HepG2 (cell line): Measurements from ENCODE around the gene RTP3. TPM values are rescaled to one million over a fixed set of nuclear protein-coding genes. Genes with fewer than 3 reads are reported as not detected.

ENCODE experiments used
- ARID3A ChIP-seq: IDR thresholded peaks from 2 replicates; pipeline ENCODE4 v1.6.1; 2012; ENCODE audit warnings: low read depth, low read length, improper control_type of control experiment
- DPF2 ChIP-seq: sonication (generic); formaldehyde crosslinking; IDR thresholded peaks from 2 replicates; pipeline ENCODE4 v1.4.0; 2020; ENCODE audit warnings: mild to moderate bottlenecking, low read depth, missing genetic modification reagents, borderline replicate concordance
- DR1 ChIP-seq: sonication (generic); formaldehyde crosslinking; IDR thresholded peaks from 2 replicates; pipeline ENCODE4 v1.8.0; 2021; ENCODE audit warnings: mild to moderate bottlenecking, missing genetic modification reagents, inconsistent platforms
- FOSL1 ChIP-seq: sonication (generic); formaldehyde crosslinking; IDR thresholded peaks from 2 replicates; pipeline ENCODE4 v1.9.0; 2021; ENCODE audit warnings: missing genetic modification reagents, borderline replicate concordance
- HDAC2 ChIP-seq: sonication (generic); formaldehyde crosslinking; IDR thresholded peaks from 2 replicates; pipeline ENCODE4 v1.4.0; 2020; ENCODE audit warnings: missing genetic modification reagents
- MAFK ChIP-seq, 2 experiments: IDR thresholded peaks in 1 of 2; conservative IDR thresholded peaks in 1 of 2; 2 replicates each; pipeline ENCODE4 v1.6.1; 2011; ENCODE audit warnings: improper control_type of control experiment in 2 of 2, low read length in 2 of 2
- MIER2 ChIP-seq: IDR thresholded peaks from 2 replicates; pipeline ENCODE4 v1.6.1; 2016; ENCODE audit warnings: missing biosample characterization, missing genetic modification reagents
- PRPF4 ChIP-seq: fragments of 200-400 bp; formaldehyde crosslinking; IDR thresholded peaks from 2 replicates; pipeline ENCODE4 v1.6.1; 2016; ENCODE audit warnings: low read length, low read depth; ENCODE audit not compliant: poor library complexity, severe bottlenecking
- SOX5 ChIP-seq: IDR thresholded peaks from 2 replicates; pipeline ENCODE4 v1.6.1; 2016; ENCODE audit warnings: borderline replicate concordance
- SOX6 ChIP-seq, 2 experiments: fragments of 450-650 bp in 1 of 2; sonication (generic) in 1 of 2; formaldehyde crosslinking in 1 of 2; IDR thresholded peaks; 2 replicates each; pipeline versions ENCODE4 v1.4.0 to v1.6.1; 2017 to 2020; ENCODE audit warnings: antibody characterized with exemption in 1 of 2, mild to moderate bottlenecking in 1 of 2, missing genetic modification reagents in 1 of 2
- WIZ ChIP-seq: sonication (generic); formaldehyde crosslinking; IDR thresholded peaks from 2 replicates; pipeline ENCODE4 v1.5.1; 2020; ENCODE audit warnings: mild to moderate bottlenecking, missing genetic modification reagents
- ZBTB20 ChIP-seq: sonication (generic); formaldehyde crosslinking; IDR thresholded peaks from 2 replicates; pipeline ENCODE4 v1.8.1; 2023; ENCODE audit warnings: missing genetic modification reagents, low read depth, mild to moderate bottlenecking, borderline replicate concordance
- ZFP41 ChIP-seq: sonication (generic); formaldehyde crosslinking; IDR thresholded peaks from 2 replicates; pipeline ENCODE4 v1.4.0; 2020; ENCODE audit warnings: mild to moderate bottlenecking, missing genetic modification reagents, borderline replicate concordance
- ZFP62 ChIP-seq: sonication (generic); formaldehyde crosslinking; IDR thresholded peaks from 2 replicates; pipeline ENCODE4 v1.4.0; 2020; ENCODE audit warnings: missing genetic modification reagents
- ZFX ChIP-seq: sonication (generic); formaldehyde crosslinking; IDR thresholded peaks from 2 replicates; pipeline ENCODE4 v1.4.0; 2020; ENCODE audit warnings: mild to moderate bottlenecking, low read depth, missing genetic modification reagents, moderate library complexity
- ZIK1 ChIP-seq: sonication (generic); formaldehyde crosslinking; IDR thresholded peaks from 2 replicates; pipeline ENCODE4 v1.5.0; 2020; ENCODE audit warnings: mild to moderate bottlenecking, low read depth, missing genetic modification reagents, borderline replicate concordance
- ZNF138 ChIP-seq: sonication (generic); formaldehyde crosslinking; IDR thresholded peaks from 2 replicates; pipeline ENCODE4 v1.5.0; 2020; ENCODE audit warnings: mild to moderate bottlenecking, low read depth, missing genetic modification reagents
- ZNF142 ChIP-seq: sonication (generic); formaldehyde crosslinking; IDR thresholded peaks from 2 replicates; pipeline ENCODE4 v1.4.0; 2020; ENCODE audit warnings: missing genetic modification reagents
- ZNF619 ChIP-seq: sonication (generic); formaldehyde crosslinking; IDR thresholded peaks from 2 replicates; pipeline ENCODE4 v1.4.0; 2020; ENCODE audit warnings: mild to moderate bottlenecking, missing genetic modification reagents
- ZNF777 ChIP-seq: sonication (generic); formaldehyde crosslinking; IDR thresholded peaks from 2 replicates; pipeline ENCODE4 v1.4.0; 2020; ENCODE audit warnings: missing genetic modification reagents
- polyA plus RNA-seq, 8 experiments: library from polyadenylated mRNA; depleted of rRNA in 3 of 8; stranded (reverse) in 7 of 8; unstranded in 1 of 8; fragments of >200 nt; fragmentation: Illumina TruSeq in 4 of 8; extraction: Trizol in 4 of 8; gene quantifications; 2 replicates each; pipeline versions ENCODE4 v1.2.1 to v1.2.3, GENCODE V29; 2011 to 2016; ENCODE audit warnings: low read depth in 4 of 8, missing spikeins in 1 of 8, mixed read lengths in 1 of 8; ENCODE audit not compliant: insufficient read depth in 1 of 8
- total RNA-seq, 5 experiments: library from RNA; depleted of rRNA; stranded (reverse); fragments of >200 nt; fragmentation: Illumina TruSeq; extraction: Trizol; gene quantifications; 2 replicates each; pipeline ENCODE4 v1.2.3, GENCODE V29; 2016; ENCODE audit warnings: low read depth in 1 of 5
- TF ChIP-seq, protein P1 (sequence below): sonication (generic); formaldehyde crosslinking; IDR thresholded peaks from 2 replicates; pipeline ENCODE4 v1.4.0; 2020; ENCODE audit warnings: mild to moderate bottlenecking, missing genetic modification reagents

The RTP3 gene
- total and polyA plus RNA-seq, 2 of the 13 experiments (the other 11 are each of a cell fraction or from before 2014, with no cell fraction given) = 0.09 TPM; not detected in 1

DNA sequence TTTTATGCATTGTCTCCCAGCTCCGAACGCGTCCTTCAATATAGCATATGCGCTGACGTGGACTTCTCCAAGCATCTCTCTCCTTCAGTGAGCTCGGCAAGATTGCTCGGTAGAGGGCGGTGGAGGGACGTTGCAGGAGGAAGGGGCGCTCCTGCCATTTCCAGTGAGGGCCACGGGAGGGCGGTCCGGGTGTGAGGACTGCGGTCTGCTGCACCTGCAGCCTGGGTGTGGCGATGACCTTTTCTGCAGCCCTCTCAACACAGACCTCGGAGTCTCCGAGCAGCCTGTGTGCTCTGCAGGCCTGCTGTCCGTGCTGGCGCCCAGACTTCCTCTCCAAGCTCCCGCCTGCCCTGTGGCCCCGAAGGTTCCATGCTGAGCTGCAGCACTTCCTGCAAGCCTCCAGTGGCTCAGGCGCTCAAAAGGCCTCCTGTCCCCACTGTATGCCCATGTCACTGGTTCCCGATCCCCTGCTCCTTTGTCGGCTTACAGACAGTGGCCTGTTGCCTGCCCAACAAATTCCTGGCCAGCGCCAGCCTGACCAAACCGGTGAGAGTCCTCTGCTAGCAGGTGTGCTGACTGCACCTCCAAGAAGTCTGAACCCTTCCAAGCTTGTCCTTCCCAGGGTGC lies 8.9 kb upstream of the RTP3 start (continued):
- TF ChIP-seq ZFP62 (CRISPR knock-in tag) (no peak), ZFX (CRISPR knock-in tag) (peak; percentile 32; the same call in 1 of the 2 replicates), ZIK1 (CRISPR knock-in tag) (no peak), ZNF777 (CRISPR knock-in tag) (no peak), MAFK (conservative IDR thresholded peaks at IDR 0.05 in 1 of 2, IDR thresholded peaks at IDR 0.05 in 1 of 2; ENCODE audit: low read length in 2 of 2) (0 out of 4 replicates have a peak, but pooled peaks of 1 of the 2 experiments have one; percentile 4), ZFP41 (CRISPR knock-in tag) (no peak), SOX6 (IDR thresholded peaks at IDR 0.05) (no peak), SOX6 (CRISPR knock-in tag; IDR thresholded peaks at IDR 0.05) (peak; percentile 50; the same call in 1 of the 2 replicates), ZNF138 (0 out of 2 replicates have a peak, but pooled peaks have one; percentile 45), DPF2 (no peak), DR1 (CRISPR knock-in tag) (no peak), PRPF4 (no peak), HDAC2 (peak; percentile 47; the same call in 1 of the 2 replicates), MIER2 (CRISPR knock-in tag) (no peak), WIZ (CRISPR knock-in tag) (no peak), SOX5 (CRISPR knock-in tag) (peak; percentile 33; the same call in 1 of the 2 replicates), ZNF619 (CRISPR knock-in tag) (no peak), ZBTB20 (no peak), ZNF142 (CRISPR knock-in tag) (no peak), FOSL1 (no peak), ARID3A (no peak)
- TF ChIP-seq, protein P1, sequence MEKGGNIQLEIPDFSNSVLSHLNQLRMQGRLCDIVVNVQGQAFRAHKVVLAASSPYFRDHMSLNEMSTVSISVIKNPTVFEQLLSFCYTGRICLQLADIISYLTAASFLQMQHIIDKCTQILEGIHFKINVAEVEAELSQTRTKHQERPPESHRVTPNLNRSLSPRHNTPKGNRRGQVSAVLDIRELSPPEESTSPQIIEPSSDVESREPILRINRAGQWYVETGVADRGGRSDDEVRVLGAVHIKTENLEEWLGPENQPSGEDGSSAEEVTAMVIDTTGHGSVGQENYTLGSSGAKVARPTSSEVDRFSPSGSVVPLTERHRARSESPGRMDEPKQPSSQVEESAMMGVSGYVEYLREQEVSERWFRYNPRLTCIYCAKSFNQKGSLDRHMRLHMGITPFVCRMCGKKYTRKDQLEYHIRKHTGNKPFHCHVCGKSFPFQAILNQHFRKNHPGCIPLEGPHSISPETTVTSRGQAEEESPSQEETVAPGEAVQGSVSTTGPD (CRISPR knock-in tag) = no peak
